ENCODE data around the gene LEMD2. TPM values are rescaled to one million over a fixed set of nuclear protein-coding genes. Genes with fewer than 3 reads are reported as not detected.

Gene LEMD2
- total RNA-seq, 1 experiment from 2014 or later, result 78.7 TPM

- no peak for DNase-seq (ENCODE audit: low read depth in 1 of 2, low spot score in 2 of 2)
- Histone ChIP-seq H3K9me3 (replicated peaks) (no peaks in the 10 kb centered on the region), H3K4me3 (no peak overlapping the region), H3K27ac (no peak overlapping the region), H3K36me3 (peaks cover 6% of the 10 kb centered on the region; the same call in 1 of the 2 replicates), H3K27me3 (replicated peaks) (no peaks in the 10 kb centered on the region), H3K4me1 (replicated peaks) (no peaks in the 10 kb centered on the region)
Observed at GRCh38 chr6:33724102-33725023, 64.6 kb downstream of the LEMD2 start.

GRCh38 chr6:33723371-33724085, 65.4 kb downstream of the LEMD2 start:
- Histone ChIP-seq H3K27ac (no peak overlapping the region), H3K4me1 (replicated peaks) (no peaks in the 10 kb centered on the region)
- no peak for DNase-seq (ENCODE audit: low read depth in 1 of 2, low spot score in 2 of 2)

GRCh38 chr6:33722103-33722623, 66.8 kb downstream of the LEMD2 start:
- Histone ChIP-seq H3K27me3 (replicated peaks) (no peaks in the 10 kb centered on the region), H3K36me3 (peaks cover 6% of the 10 kb centered on the region; the same call in 1 of the 2 replicates), H3K4me3 (no peak overlapping the region), H3K4me1 (replicated peaks) (no peaks in the 10 kb centered on the region), H3K9me3 (replicated peaks) (no peaks in the 10 kb centered on the region), H3K27ac (no peak overlapping the region)
- DNase-seq (ENCODE audit: low read depth in 1 of 2, low spot score in 2 of 2), result no peak

More at GRCh38 chr6:33723371-33724085, 65.4 kb downstream of the LEMD2 start:
- no peaks in the 10 kb centered on the region for H3K27me3 ChIP-seq (replicated peaks)
- no peak overlapping the region for H3K4me3 ChIP-seq
- H3K9me3 ChIP-seq (replicated peaks), result no peaks in the 10 kb centered on the region
- H3K36me3 ChIP-seq, result peaks cover 6% of the 10 kb centered on the region; the same call in 1 of the 2 replicates

- H3K4me3 ChIP-seq, result no peak overlapping the region
- H3K9me3 ChIP-seq (replicated peaks), result no peaks in the 10 kb centered on the region
- no peaks in the 10 kb centered on the region for H3K27me3 ChIP-seq (replicated peaks)
- DNase-seq (ENCODE audit: low read depth in 1 of 2, low spot score in 2 of 2), result no peak
- H3K4me1 ChIP-seq (replicated peaks), result no peaks in the 10 kb centered on the region
- no peak overlapping the region for H3K27ac ChIP-seq
- H3K36me3 ChIP-seq, result peaks cover 4% of the 10 kb centered on the region; the same call in 1 of the 2 replicates
Observed at GRCh38 chr6:33721508-33721907, 67.4 kb downstream of the LEMD2 start.

Other genes with a start within 250 kb of the LEMD2 start
- gene BAK1, start 208.9 kb downstream of the LEMD2 start, total RNA-seq (2014; rRNA removed; shearing (Covaris generic)), result 14.3 and 23.3 TPM in 2 replicates
- 9.0 and 11.4 TPM in 2 replicates for gene ITPR3, start 167.8 kb downstream of the LEMD2 start, total RNA-seq (2014; rRNA removed; shearing (Covaris generic))
- gene UQCC2, start 77.4 kb downstream of the LEMD2 start, total RNA-seq (2014; rRNA removed; shearing (Covaris generic)), result 79.4 and 99.2 TPM in 2 replicates
- gene IP6K3, start 42.2 kb downstream of the LEMD2 start, total RNA-seq (2014; rRNA removed; shearing (Covaris generic)), result 5.2 and 5.3 TPM in 2 replicates
- not detected in 2 replicates for gene MLN, start 14.9 kb upstream of the LEMD2 start, total RNA-seq (2014; rRNA removed; shearing (Covaris generic))